Osteoblast (primary cell): ENCODE measurements around the gene MUC4. TPM values are rescaled to one million over a fixed set of nuclear protein-coding genes. Genes with fewer than 3 reads are reported as not detected.

Experiments
- DNase-seq: peaks from one replicate; pipeline ENCODE4 v3.0.0; 2011; ENCODE audit warnings: low spot score, mixed read lengths; ENCODE audit not compliant: insufficient read length; ENCODE audit errors: missing footprints
- H2AFZ ChIP-seq: 2 replicates; pipeline ENCODE4 v1.6.0; 2011; ENCODE audit warnings: mild to moderate bottlenecking, low read length
- H3K27ac ChIP-seq: 2 replicates; pipeline ENCODE4 v1.5.1; 2011; ENCODE audit warnings: mild to moderate bottlenecking, low read depth, low read length, moderate library complexity
- H3K27me3 ChIP-seq: 2 replicates; pipeline ENCODE4 v1.6.0; 2012; ENCODE audit warnings: mild to moderate bottlenecking, control low read depth, inconsistent platforms, low read length, moderate library complexity; ENCODE audit not compliant: insufficient read depth
- H3K36me3 ChIP-seq: 2 replicates; pipeline ENCODE4 v1.5.1; 2011; ENCODE audit warnings: mild to moderate bottlenecking, low read length, control low read depth, moderate library complexity; ENCODE audit not compliant: insufficient read depth
- H3K4me1 ChIP-seq: 2 replicates; pipeline ENCODE4 v1.5.1; 2011; ENCODE audit warnings: mild to moderate bottlenecking, low read length, control low read depth, moderate library complexity; ENCODE audit not compliant: insufficient read depth
- H3K4me2 ChIP-seq: 2 replicates; pipeline ENCODE4 v1.6.0; 2011; ENCODE audit warnings: mild to moderate bottlenecking, low read length; ENCODE audit not compliant: insufficient read depth
- H3K4me3 ChIP-seq: fragments of 200-600 bp; sonication (generic); 3 replicates; pipeline ENCODE4 v1.5.1; 2012; ENCODE audit warnings: mild to moderate bottlenecking, low read length, inconsistent platforms; ENCODE audit not compliant: insufficient read depth
- H3K79me2 ChIP-seq: 2 replicates; pipeline ENCODE4 v1.6.0; 2012; ENCODE audit warnings: mild to moderate bottlenecking, low read length, control low read depth, inconsistent platforms; ENCODE audit not compliant: insufficient read depth
- H3K9me3 ChIP-seq: 2 replicates; pipeline ENCODE4 v1.5.1; 2011; ENCODE audit warnings: low read depth, low read length, control low read depth
- H4K20me1 ChIP-seq: 2 replicates; pipeline ENCODE4 v1.6.0; 2012; ENCODE audit warnings: mild to moderate bottlenecking, low read length, control low read depth; ENCODE audit not compliant: insufficient read depth
- CTCF ChIP-seq: IDR thresholded peaks from 2 replicates; pipeline ENCODE4 v1.5.1; 2011; ENCODE audit warnings: mild to moderate bottlenecking, low read depth, low read length, moderate library complexity; ENCODE audit errors: extremely low read depth
- total RNA-seq: library from RNA; depleted of rRNA; stranded (reverse); fragments of >200 nt; gene quantifications from 2 replicates; pipeline ENCODE4 v1.2.3, GENCODE V29; 2012

Gene MUC4
- not detected in 2 replicates for total RNA-seq

GRCh38 chr3:195811756-195812155 is at the start of gene MUC4:
Gene MUC4, minus strand, starts transcription at chr3:195811929. Its CDS starts 112 bp downstream, at chr3:195811817.
- H4K20me1 ChIP-seq: no peaks in the 10 kb centered on the region
- no peak within 1 kb of the TSS for H2AFZ ChIP-seq
- TF ChIP-seq CTCF: no peak

GRCh38 chr3:195860456-195860855 is 48.7 kb upstream of the MUC4 start:
- no peak overlapping the region for H3K4me2 ChIP-seq
- H3K27me3 ChIP-seq: peaks cover 3% of the 10 kb centered on the region
- H3K4me1 ChIP-seq: peaks cover 5% of the 10 kb centered on the region
- H3K36me3 ChIP-seq: no peaks in the 10 kb centered on the region
- H3K79me2 ChIP-seq: no peaks in the 10 kb centered on the region
- peaks cover 3% of the 10 kb centered on the region for H4K20me1 ChIP-seq
- no peak overlapping the region for H3K27ac ChIP-seq
- peak; percentile 63 for DNase-seq
- no peak overlapping the region for H2AFZ ChIP-seq
- H3K9me3 ChIP-seq: no peaks in the 10 kb centered on the region
- no peak for TF ChIP-seq CTCF
- H3K4me3 ChIP-seq: no peak overlapping the region

More at GRCh38 chr3:195811756-195812155, at the start of gene MUC4:
- no peaks in the 10 kb centered on the region for H3K79me2 ChIP-seq
- no peak within 1 kb of the TSS for H3K4me3 ChIP-seq
- H3K27ac ChIP-seq: no peak within 1 kb of the TSS
- no peaks in the 10 kb centered on the region for H3K4me1 ChIP-seq
- DNase-seq: peak; percentile 25
- H3K27me3 ChIP-seq: peaks cover 10% of the 10 kb centered on the region
- no peak within 1 kb of the TSS for H3K4me2 ChIP-seq
- no peaks in the 10 kb centered on the region for H3K9me3 ChIP-seq
- no peaks in the 10 kb centered on the region for H3K36me3 ChIP-seq

GRCh38 chr3:195859846-195860411 is 48.2 kb upstream of the MUC4 start:
- Histone ChIP-seq H3K4me2 (peak overlapping the region; percentile 64), H3K79me2 (no peaks in the 10 kb centered on the region), H3K27me3 (peaks cover 3% of the 10 kb centered on the region), H3K4me1 (peaks cover 5% of the 10 kb centered on the region), H3K4me3 (no peak overlapping the region), H4K20me1 (no peaks in the 10 kb centered on the region), H3K36me3 (no peaks in the 10 kb centered on the region), H2AFZ (peak overlapping the region; percentile 36), H3K9me3 (no peaks in the 10 kb centered on the region), H3K27ac (no peak overlapping the region)
- DNase-seq: peak; percentile 45
- TF ChIP-seq CTCF: no peak

DNA sequence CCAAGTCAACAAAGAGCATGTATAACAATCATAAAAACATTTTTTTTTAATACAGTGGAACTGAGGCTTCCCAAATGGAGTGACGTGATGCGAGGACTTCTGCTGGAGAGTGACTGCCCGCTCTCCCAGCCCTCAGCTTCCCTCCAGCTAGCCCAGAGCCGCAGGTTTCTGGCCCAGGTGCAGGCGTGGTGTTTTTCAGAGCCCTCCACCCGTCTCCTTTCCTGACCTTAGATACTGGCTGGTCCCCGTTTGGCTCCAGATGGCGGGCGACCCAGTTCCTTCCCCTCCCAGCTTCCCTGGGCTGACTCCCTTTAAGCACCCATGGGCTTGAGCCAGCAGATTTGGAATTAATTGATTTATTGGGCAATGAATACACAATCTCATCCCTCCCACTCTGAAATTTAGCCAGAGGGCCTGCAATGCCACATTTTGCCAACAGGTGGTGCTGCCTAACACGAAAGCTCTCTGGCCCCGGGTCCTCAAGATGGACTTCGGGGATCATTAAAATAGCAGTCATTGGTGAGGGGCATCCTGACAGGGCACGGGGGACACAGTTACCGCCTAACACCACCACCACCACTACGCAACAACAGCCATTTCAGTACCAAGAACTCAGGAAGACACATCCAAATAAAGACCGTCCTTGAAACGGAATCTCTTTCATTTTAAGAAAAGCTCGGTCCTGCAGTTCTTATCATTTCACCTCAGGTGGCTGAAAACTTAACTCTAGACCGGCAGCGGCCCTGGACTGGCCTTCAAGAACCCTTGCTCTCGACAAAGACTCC is 47.5 kb upstream of the MUC4 start:
- DNase-seq: peak; percentile 96
- no peaks in the 10 kb centered on the region for H3K36me3 ChIP-seq
- no peaks in the 10 kb centered on the region for H3K79me2 ChIP-seq
- no peaks in the 10 kb centered on the region for H4K20me1 ChIP-seq
- H3K4me3 ChIP-seq: peak overlapping the region; percentile 16
- H3K4me2 ChIP-seq: peak overlapping the region; percentile 64
- peak overlapping the region; percentile 36 for H2AFZ ChIP-seq
- no peaks in the 10 kb centered on the region for H3K9me3 ChIP-seq
- no peak overlapping the region for H3K27ac ChIP-seq
- peaks cover 3% of the 10 kb centered on the region for H3K27me3 ChIP-seq
- H3K4me1 ChIP-seq: peaks cover 5% of the 10 kb centered on the region
- peak; percentile 99 for TF ChIP-seq CTCF
